GM18951 (cell line): ENCODE results near the gene IGSF8.

ENCODE experiments used
- POLR2A ChIP-seq: IDR thresholded peaks from 4 replicates; pipeline ENCODE4 v1.6.1; 2011; ENCODE audit warnings: mild to moderate bottlenecking; ENCODE audit not compliant: insufficient read length, insufficient read depth; ENCODE audit errors: extremely low read depth
- in situ Hi-C: fragments of 300-500 bp; cut with MboI; formaldehyde crosslinking; loops from one replicate; pipeline ENCODE4 v1.12.0; 2022; ENCODE audit warnings: low sequenced_read_pairs, mixed read lengths, inconsistent platforms; ENCODE audit not compliant: unreplicated experiment

Gene IGSF8

DNA sequence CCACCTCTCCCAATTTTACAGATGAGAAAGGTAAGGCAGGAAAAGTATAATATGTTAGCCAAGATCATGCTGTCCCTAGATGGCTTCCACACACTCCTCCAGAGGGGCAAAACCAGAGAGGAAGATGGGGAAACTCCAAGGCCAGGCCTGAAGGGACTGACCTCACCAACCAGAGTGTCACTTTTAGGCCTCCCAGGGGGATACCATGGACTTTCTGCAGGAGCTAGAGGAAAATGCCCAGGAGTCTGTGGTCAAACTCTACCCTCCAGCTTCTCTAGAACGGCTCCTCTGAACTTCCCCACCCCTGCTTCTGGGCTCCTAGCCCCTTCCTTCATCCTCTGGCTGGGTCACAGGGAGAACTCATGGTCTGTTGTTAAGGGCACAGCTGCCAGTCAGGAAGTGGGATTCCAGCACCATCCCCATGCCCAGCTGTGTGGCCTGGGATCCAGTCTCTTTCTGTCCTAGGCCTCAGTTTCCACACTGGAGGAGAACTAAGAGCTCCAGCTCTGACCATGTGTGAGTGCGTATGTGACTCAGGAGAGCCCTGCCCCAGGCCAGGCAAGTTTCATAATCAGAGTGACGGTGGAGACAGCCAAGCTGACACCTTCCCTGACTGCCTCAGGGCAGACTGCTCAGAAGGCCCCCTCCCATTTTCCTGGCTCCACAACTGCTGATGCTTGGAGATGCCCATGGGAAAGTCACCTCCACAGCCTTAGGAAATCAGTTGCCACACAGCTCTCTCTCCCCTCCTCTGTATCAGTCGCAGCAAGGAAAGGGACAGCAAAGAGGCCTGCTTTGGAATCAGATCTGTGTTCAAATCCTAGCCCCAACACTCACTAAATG, 1.9 kb downstream of the IGSF8 start:
- in situ Hi-C loops = loop anchor here (25.0 kb wide), 1 partner anchor 516 kb away; no protein-coding TSS in a partner anchor
- TF ChIP-seq POLR2A = no peak

DNA sequence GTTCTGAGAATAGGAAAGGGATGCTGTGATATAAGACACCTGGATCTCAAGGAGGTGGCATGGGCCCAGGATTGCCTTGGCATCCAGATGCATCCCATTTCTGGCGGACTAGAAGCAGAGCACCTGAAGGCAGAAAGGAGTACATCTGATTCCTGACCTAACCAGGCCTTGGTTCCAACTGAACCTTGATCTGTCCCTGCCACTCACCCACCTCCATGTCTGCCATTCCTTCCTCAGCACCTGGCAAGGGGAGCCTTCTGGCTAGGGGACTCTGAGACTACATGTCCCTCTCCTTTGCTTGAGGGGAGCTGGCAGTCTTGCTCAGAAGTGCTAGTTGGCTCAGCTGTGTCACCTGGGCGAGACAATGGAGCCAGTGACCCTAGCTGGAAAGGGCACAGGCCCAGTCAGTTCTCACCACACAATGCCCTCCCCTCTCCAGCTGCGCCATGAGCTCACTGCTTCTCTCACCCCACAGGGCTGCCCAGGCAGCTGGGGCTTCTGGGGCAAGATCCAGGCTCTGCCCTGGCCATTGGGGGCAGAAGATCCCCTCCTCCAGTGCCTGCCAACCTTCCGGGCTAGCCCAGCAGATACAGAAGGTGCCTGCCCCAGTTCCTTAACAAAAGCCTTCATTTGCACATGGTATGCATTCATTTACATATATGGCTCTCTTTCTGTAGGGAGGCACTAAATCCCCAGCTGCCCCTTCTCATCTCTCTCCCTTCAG, 2.9 kb downstream of the IGSF8 start:
- in situ Hi-C loops = loop anchor here (25.0 kb wide), 1 partner anchor 517 kb away; no protein-coding TSS in a partner anchor

DNA sequence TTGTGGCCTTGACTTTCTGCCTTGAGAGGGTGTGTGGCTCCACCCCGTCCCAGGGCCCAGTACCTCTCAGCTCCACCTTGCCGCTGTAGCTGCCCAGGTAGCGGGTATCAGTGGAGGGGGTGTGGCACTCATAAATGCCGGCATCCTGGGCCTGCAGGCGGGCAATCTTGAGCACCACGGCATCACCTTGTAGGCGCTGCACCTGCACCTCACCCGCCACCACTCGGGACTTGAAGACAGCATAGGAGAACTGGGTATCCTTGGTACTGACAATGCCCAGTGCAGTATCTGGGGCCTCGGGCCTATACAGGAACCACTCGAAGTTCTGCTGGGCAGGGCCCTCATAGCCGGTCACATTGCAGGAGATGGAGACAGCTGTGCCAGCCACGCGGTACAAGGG, 3.6 kb downstream of the IGSF8 start:
- in situ Hi-C loops = loop anchor here (25.0 kb wide), 1 partner anchor 517 kb away; no protein-coding TSS in a partner anchor
- TF ChIP-seq POLR2A = no peak

More for the DNA sequence above, 2.9 kb downstream of the IGSF8 start:
- TF ChIP-seq POLR2A = no peak

DNA sequence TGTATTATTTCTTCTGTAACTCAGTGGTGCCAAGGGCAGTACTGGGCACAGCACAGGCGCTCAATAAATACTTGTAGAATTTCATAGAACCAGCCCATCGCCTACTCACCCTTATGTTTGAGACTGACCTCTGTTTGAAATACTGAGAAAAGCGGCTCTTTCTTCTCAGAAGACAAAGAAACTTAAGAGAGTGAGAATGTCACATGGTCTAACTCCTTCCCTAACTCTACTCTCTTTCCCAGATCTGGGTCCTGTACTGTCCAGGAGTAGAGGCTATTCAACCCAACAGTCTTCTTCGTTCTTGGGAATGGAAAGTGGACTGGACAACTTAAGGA, 4.2 kb downstream of the IGSF8 start:
- TF ChIP-seq POLR2A = no peak
- in situ Hi-C loops = loop anchor here (25.0 kb wide), 1 partner anchor 518 kb away; no protein-coding TSS in a partner anchor

DNA sequence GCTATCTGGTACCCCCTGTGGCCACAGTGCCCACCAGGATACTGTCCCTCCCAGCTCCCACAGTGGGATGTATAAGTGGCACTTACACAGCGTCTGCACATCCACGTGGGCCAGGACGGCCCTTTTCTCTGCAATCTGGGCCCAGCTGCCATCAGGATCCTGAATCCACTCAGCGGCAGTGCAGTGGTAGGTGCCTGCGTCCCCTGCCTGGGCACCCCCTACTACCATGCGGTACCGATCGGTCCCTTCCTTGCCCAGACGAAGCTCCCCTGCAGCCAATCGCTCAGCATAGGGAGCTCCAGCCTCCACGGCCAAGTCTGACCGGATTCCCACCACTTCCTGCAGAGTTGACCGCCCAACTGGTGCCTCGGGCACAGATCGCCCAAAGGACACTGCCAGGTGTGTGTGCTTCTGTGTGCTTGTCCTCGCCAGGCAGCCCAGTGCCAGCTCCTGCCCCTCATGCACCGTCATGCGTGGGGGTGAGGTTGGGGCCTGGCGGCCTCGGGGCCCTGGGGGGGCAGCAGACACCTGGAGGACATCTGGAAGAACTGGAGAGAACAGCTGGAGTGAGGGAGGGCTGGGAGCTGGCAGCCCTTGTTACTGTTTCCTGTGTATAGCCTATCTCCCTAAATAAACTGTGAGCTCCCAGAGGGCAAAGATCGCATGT, 4.7 kb downstream of the IGSF8 start:
- in situ Hi-C loops = loop anchor here (25.0 kb wide), 1 partner anchor 519 kb away; no protein-coding TSS in a partner anchor
- TF ChIP-seq POLR2A = no peak

DNA sequence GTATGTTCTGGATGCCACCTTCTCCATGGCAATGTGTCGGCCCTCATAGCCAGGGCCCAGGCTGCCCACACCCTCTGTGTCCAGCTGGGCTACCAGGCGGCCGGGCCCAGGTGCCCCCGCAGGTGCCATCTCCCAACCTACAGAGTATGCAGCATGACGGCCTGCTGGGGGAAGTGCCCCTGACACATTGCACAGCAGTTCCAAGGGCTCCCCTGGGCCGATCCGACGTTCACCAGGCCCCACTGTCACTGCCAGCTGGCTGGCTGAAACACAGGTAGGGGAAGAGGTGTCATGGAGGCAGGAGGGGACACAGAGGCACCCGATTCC, 5.4 kb downstream of the IGSF8 start:
- in situ Hi-C loops = loop anchor here (25.0 kb wide), 1 partner anchor 519 kb away; no protein-coding TSS in a partner anchor
- TF ChIP-seq POLR2A = no peak

DNA sequence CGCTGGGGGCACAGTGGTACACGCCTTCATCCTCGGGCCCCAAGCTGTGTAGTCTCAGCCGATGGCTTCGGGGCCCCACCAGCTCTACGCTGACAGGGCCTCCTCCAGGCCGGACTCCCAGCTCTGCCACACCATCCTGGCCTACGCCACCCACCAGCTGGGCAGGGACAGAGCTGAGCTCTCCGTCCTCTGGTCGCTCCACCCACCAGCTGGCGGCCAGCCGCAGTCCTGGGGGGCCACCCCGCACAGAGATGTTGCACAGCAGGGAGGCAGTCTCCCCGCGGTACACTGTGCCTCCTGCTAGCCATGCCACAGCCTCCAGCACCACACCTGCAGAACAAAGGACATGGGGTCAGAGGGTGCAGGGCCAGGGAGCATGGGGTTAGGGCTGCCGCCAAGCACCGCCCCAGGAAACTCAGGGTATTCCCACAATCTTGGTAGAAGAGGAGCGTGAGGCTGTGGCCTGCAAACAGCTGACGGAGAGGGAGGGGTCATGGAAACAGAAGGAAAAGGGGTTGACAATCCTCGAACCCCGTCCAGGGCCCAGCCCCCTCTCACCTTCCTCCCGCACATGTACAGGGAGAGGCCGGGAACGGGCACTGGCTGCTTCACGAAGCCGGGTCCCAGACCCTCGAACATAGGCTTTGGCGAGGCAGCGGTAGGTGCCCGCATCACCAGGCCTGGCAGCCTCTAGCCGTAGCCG, 5.9 kb downstream of the IGSF8 start:
- in situ Hi-C loops = loop anchor here (25.0 kb wide), 1 partner anchor 520 kb away; no protein-coding TSS in a partner anchor
- no peak for TF ChIP-seq POLR2A

DNA sequence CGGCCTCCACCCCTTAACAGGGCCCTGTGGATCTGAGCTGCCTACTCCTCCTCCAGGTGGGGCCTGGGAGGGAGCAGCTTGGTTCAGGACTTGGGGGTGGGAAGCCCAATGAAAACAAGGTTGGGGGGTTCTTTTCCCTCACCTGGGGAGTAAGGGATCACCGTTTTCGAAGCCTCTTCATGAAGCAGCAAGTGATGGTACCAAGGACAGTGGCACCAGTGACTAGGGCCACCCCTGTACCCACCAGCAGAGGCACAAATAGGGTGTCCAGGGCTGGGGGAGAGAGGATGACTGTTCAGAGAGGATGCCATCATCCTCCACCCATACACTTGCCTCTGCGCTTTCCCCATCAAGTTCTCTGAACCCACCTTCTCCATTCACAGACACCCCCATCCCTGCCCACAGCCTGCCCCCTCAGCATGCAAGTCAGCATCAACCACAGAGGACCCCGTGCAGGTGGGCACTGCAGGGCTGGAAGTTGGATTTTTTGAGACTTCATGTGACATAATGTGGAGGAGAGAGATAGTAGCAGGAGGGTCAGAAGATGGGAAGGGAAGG, 6.7 kb downstream of the IGSF8 start:
- no peak for TF ChIP-seq POLR2A
- in situ Hi-C loops = loop anchor here (25.0 kb wide), 1 partner anchor 521 kb away; no protein-coding TSS in a partner anchor

DNA sequence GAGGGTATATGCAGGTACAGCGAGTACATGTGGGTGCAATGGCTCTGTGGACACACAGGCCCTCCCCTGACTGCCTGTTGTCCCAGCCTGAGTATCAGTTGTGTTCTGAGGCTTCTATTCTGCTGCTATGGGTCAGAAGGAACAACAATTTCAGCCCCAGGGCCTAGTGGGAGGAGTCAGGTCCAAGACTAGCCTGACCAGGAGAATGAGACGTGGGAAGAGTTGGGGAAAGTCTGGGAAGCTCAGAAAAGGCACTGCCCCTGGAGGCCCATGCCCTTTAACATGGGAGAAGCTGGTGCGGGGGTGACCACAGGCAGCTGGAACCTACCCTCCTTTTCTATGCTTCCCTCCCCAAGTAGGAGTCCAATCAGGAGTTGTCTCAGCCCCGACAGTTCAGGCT, 7.7 kb downstream of the IGSF8 start:
- in situ Hi-C loops = loop anchor here (25.0 kb wide), 1 partner anchor 522 kb away; no protein-coding TSS in a partner anchor
- no peak for TF ChIP-seq POLR2A

DNA sequence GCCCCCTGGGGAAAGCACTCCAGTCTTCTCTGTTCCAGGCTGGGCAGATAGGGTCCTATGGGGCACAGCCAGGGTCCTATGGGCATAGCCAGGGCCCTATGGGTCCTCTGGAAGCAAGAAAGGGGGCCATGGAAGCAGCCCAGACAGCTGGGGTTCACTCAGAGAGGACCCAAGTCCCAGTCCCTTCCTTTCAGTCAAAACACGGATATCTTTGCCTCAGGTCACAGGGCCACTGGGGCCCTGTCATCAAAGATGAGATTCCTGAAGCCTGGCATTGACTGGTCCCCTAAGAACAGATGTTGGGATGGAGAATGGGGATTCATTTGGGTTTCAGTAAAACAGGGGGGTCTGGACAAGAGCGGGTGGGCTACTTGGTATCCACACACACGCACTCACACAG, 8.5 kb downstream of the IGSF8 start:
- TF ChIP-seq POLR2A = no peak
- in situ Hi-C loops = loop anchor here (25.0 kb wide), 1 partner anchor 522 kb away; no protein-coding TSS in a partner anchor

DNA sequence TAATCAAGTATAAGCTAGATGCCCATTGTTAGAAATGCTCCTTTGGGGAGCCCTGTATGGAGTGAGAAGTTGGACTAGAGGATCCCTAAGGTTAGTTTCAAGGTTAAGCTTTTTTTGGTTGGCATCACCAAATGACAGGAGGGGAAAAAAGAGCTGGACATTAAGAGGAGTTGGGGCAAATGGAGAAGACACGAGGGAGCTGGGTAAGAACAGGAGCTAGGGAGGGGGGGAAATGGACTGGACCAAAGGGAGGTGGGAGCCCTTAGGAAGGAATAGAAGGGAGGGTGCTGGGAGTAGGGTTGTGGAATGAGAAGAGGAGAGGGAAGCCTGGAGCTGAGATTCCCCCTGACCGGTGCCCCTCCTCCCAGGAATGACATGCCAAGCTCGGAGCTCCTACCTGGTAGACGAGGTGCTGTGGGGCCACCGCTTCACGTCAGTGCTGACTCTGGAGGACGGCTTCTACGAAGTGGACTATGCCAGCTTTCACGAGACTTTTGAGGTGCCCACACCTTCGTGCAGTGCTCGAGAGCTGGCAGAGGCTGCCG, 11.2 kb downstream of the IGSF8 start:
- in situ Hi-C loops = loop anchor here (25.0 kb wide), 1 partner anchor 525 kb away; no protein-coding TSS in a partner anchor
- no peak for TF ChIP-seq POLR2A

DNA sequence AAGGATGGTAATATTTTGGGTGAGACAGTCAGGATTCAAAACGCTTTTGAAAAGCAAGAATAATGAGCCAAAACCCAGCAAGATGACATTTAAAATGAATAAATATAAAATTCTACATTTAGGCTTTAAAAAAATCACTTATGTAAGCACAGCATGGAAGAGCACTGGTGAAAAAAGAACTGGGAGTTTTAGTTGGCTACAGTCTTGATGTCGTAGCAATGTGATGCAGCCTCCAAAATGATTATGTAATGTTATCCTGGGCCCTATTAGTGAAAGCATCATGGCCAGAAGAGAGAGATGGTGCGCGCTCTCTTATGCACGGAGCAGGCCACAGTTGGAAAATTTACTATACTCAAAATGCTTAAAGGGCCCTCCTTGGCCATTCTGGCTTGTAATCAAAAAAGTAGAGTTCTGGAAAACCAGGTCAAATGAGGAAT, 11.9 kb downstream of the IGSF8 start:
- TF ChIP-seq POLR2A = no peak
- in situ Hi-C loops = loop anchor here (25.0 kb wide), 1 partner anchor 526 kb away; no protein-coding TSS in a partner anchor
